ENCODE results near the gene EVC2. TPM values are rescaled to one million over a fixed set of nuclear protein-coding genes. Genes with fewer than 3 reads are reported as not detected.
A peak's percentile ranks its signal among the peaks of the same experiment; 100 is the strongest.

Gene EVC2
- total RNA-seq, 1 donor from 2014 or later, result 12.6 TPM

GRCh38 chr4:5724377-5724776, 16.0 kb upstream of the EVC2 start:
- peak; percentile 56 for DNase-seq (ENCODE audit: low read depth)
- H3K36me3 ChIP-seq (ENCODE audit: control insufficient read depth, insufficient read depth, low read length), result peaks cover 4% of the 10 kb centered on the region
- TF ChIP-seq CTCF (IDR thresholded peaks at IDR 0.05; ENCODE audit: insufficient read depth, low read length, poor library complexity, severe bottlenecking), result no peak
- H3K27me3 ChIP-seq (ENCODE audit: control insufficient read depth, insufficient read depth, low read length), result no peaks in the 10 kb centered on the region
- no peak overlapping the region for H3K4me3 ChIP-seq (ENCODE audit: low read depth, low read length)

GRCh38 chr4:5722328-5722727, 14.0 kb upstream of the EVC2 start:
- Histone ChIP-seq H3K27me3 (ENCODE audit: control insufficient read depth, insufficient read depth, low read length) (no peaks in the 10 kb centered on the region), H3K4me3 (ENCODE audit: low read depth, low read length) (no peak overlapping the region), H3K36me3 (ENCODE audit: control insufficient read depth, insufficient read depth, low read length) (peaks cover 4% of the 10 kb centered on the region)
- TF ChIP-seq CTCF (IDR thresholded peaks at IDR 0.05; ENCODE audit: insufficient read depth, low read length, poor library complexity, severe bottlenecking), result no peak
- DNase-seq (ENCODE audit: low read depth), result peak; percentile 99

DNA sequence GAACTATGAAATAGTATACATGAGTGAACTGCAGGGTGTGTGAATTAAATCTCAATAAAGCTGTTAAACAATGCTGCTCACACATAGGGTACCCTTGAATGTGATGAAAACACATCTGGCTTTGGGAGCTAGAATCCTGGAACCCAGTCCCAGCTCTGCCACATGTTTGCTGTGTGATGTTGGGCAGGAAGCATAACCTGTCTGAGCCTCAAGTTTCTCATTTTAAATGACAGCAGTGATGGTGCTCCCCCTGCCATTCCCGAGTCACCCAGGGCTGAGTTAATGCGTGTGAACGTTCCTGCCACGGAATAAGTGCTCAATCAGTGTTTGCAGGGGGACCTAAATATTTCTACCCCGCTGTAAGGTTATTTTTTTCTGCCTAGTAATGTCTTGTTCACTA, 13.6 kb upstream of the EVC2 start:
- Histone ChIP-seq H3K27me3 (ENCODE audit: control insufficient read depth, insufficient read depth, low read length) (no peaks in the 10 kb centered on the region), H3K36me3 (ENCODE audit: control insufficient read depth, insufficient read depth, low read length) (peaks cover 4% of the 10 kb centered on the region), H3K4me3 (ENCODE audit: low read depth, low read length) (no peak overlapping the region)
- no peak for DNase-seq (ENCODE audit: low read depth)
- TF ChIP-seq CTCF (IDR thresholded peaks at IDR 0.05; ENCODE audit: insufficient read depth, low read length, poor library complexity, severe bottlenecking), result no peak

GRCh38 chr4:5720980-5721379, 12.6 kb upstream of the EVC2 start:
- Histone ChIP-seq H3K4me3 (ENCODE audit: low read depth, low read length) (no peak overlapping the region), H3K36me3 (ENCODE audit: control insufficient read depth, insufficient read depth, low read length) (peaks cover 2% of the 10 kb centered on the region), H3K27me3 (ENCODE audit: control insufficient read depth, insufficient read depth, low read length) (no peaks in the 10 kb centered on the region)
- no peak for DNase-seq (ENCODE audit: low read depth)
- no peak for TF ChIP-seq CTCF (IDR thresholded peaks at IDR 0.05; ENCODE audit: insufficient read depth, low read length, poor library complexity, severe bottlenecking)

DNA sequence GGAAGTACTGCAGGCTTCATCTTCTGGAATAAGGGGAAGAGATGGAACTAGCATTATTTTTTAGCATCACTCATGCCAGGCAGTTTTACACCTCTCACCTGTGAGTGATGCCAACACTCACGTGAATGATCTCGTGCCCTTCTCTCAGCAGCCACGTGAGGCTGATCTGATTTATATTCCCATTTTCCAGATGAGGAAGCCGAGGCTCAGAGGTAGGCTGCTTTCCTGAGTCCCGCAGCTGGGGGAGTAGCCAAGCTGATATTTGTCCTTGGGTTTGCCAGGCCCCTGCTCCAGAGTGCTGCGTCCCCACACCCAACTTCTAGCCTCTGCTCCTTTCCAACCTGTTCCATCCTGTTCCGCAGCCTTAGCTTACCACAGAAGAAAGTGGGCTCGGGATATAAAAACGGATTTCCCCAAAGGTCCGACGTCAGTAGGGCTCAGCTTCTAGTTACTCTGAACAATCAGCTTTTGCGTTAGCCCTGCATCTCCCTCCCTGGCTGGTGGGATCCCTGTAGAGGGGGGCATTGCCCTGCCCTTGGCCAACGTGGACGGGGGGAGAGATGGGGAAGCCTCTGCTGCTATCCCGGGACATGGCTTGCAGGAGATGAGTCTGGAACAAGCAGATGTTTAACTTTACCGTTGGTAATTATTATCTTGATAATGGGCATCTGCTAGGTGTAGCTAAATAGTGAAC, 11.9 kb upstream of the EVC2 start:
- Histone ChIP-seq H3K4me3 (ENCODE audit: low read depth, low read length) (no peak overlapping the region), H3K27me3 (ENCODE audit: control insufficient read depth, insufficient read depth, low read length) (no peaks in the 10 kb centered on the region), H3K36me3 (ENCODE audit: control insufficient read depth, insufficient read depth, low read length) (no peaks in the 10 kb centered on the region)
- no peak for DNase-seq (ENCODE audit: low read depth)
- no peak for TF ChIP-seq CTCF (IDR thresholded peaks at IDR 0.05; ENCODE audit: insufficient read depth, low read length, poor library complexity, severe bottlenecking)

All from kidney epithelial cell (primary cell).